HG02610 (cell line): ENCODE data around the gene ANKRD27.
"Not testable (repeated sequence)": the region's sequence is repeated elsewhere in the genome, so short reads cannot be mapped to it uniquely, and the experiment has no call there.

ENCODE experiments used
- ATAC-seq: cut with Tn5 transposase; IDR thresholded peaks from one replicate; pipeline ENCODE4 v1.9.1; 2021; ENCODE audit warnings: mild to moderate bottlenecking, moderate library complexity; ENCODE audit not compliant: unreplicated experiment

The ANKRD27 gene

DNA sequence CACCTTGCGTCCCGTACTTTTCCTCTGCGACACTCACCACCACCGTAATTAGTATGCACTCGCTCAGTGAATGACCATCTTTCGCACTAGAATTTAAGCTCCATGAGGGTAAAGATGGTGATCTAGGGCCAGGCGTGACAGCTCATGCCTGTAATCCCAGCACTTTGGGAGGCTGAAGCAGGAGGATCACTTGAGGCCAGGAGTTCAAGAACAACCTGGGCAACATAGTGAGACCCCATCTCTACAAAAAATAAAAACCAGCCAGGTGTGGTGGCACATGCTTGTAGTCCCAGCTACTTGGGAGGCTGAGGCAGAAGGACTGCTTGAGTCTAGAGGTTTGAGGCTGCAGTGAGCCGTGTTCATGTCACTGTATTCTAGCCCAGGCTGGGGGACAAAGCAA, 18.6 kb downstream of the ANKRD27 start:
- ATAC-seq = not testable (repeated sequence)

DNA sequence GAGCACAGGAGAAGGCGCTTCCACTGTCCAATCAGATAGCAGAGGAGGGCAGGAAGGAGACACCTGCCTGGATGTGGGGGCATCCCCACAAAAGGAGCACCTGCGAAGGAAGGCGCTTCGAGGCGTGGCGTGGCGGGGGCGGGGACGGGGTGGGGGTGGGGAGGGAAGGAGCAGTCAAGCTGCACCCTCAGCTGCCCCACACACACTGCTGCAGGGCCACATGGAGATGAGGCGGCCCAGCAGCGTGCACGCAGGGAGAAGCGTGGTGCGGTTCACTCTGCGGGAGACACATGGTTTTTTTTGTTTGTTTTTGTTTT, 21.4 kb downstream of the ANKRD27 start:
- no peak for ATAC-seq

DNA sequence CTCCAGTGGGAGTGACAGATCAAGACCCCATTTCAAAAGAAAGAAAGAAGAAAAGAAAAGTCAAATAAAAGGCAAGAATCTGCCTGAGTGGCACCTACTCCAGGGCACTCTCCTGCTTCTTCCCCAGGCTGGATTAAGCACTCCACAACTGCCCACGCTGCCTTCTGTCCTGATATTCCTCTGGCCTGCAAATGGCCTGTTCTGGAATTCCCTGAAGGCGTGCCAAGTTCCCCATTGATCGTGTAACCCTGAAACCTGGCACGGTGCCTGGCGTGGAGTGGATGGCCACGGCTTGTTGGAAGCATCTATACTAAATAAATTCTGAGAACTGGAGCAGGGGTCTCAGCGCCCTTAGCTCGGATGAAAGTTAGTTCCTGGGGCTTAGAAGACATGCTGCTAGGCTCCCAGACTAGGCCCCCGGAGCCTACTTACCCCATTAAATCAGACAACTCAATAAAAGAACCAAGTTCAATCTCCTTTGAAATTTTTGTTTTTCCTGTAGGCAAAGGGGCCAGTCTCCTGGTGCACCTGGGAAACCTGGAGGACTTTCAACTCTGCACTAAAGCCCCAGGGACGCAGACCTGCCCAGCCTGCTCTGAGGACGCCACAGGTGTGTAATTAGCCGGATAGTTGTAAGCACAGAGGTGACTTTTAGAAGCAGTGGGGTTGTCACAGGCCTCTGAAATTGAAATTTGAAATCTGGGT, 21.9 kb downstream of the ANKRD27 start:
- ATAC-seq = no peak

DNA sequence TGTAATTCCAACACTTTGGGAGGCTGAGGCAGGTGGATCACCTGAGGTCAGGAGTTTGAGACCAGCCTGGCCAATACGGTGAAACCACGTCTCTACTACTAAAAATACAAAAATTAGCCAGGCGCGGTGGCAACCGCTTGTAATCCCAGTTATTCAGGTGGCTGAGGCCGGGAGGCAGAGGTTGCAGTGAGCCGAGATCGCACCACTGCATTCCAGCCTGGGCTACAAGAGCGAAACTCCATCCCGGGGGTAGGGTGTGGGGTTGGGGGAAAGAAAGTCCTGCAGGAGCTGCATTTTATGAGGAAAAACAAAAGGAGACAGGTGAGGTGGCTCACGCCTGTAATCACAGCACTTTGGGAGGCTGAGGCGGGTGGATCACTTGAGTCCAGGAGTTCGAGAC, 22.6 kb downstream of the ANKRD27 start:
- not testable (repeated sequence) for ATAC-seq

DNA sequence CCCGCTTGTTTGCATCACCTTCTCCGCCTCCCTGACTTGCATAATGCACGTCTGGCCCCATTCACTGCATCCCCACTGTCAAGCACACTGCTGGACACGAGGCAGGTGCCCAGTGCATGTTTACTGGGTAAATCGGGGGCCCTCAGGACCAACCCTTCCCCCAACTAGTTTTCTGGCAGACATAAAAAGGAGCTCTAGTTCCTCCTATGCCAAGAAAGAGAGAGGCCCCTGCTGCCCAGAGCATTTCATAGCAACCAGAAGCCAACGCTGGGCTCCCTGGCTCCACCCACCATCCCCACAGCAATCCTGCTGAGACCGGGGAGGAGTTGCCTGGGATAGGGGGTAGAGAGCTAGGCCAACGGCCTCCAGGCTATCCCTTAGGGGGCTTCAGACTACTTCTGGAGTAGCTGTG, 23.2 kb downstream of the ANKRD27 start:
- no peak for ATAC-seq

DNA sequence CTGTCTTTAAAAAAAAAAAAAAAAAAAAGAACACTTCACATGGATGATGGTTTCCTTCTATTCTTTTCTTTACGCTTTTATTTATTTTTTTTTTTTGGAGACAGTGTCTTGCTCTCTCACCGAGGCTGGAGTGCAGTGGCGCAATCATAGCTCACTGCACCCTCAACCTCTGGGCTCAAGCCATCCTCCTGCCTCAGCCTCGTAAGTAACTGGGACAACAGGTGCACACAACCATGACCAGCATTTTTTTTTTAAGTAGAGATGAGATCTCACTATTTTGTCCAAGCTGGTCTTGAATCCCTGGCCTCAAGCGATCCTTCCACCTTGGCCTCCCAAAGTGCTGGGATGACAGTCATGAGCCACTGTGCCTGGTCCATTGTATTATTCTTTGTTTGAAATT, 24.3 kb downstream of the ANKRD27 start:
- no peak for ATAC-seq

DNA sequence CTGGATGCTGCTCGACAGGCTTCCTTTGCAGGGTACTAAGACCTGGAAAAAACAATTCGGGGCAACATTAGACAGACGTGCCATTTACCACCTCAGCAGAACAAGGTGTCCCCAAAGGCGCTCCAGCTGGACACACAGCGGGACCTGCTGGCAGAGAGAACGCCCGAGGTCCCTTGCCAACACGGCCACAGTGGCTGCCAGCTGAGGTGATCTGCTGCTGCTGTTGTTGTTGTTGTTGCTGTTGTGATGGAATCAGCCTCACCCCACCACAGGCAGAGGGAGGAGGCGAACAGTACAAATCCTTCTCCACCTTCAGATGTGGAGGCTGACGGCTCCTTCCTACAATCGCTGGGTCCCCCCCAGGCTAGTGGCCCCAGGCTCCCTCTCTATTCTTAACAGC, 25.2 kb downstream of the ANKRD27 start:
- ATAC-seq = no peak

DNA sequence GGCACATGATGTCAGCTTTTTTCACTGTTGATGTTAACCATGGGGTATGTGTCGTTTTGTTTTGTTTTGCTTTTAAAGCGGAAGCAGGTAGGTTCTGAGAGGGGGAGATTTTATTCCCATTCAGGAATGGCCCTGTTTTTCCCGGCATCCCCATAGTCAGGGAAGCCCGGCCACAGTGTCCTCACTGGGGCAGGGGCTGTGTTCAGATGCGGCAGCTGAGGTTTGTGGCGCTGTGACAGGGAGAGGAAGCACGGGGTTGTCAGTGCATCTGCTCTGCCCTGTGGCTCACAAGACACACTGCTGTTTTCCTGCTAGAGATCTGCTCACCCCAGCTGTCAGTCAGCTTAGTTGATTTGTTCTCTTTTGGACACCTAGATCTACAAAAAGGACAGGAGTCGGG, 27.6 kb downstream of the ANKRD27 start:
- ATAC-seq = no peak

DNA sequence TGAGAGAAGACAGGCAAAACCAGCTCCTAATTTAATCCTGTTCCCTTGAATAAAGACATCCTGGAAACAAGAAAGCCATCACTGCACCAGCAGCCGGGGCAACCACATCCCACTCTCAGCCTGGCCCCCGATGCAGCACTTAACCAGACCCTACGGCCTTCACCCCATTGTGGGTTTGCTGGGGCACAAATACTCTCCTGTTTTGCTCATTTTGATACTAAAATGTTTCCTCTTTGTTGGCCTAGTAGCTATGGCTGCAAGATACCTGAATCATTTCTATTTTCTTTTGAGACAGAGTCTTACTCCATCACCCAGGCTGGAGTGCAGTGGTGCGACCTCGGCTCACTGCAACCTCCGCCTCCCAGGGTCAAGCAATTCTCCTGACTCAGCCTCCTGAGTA, 28.4 kb downstream of the ANKRD27 start:
- ATAC-seq = no peak

DNA sequence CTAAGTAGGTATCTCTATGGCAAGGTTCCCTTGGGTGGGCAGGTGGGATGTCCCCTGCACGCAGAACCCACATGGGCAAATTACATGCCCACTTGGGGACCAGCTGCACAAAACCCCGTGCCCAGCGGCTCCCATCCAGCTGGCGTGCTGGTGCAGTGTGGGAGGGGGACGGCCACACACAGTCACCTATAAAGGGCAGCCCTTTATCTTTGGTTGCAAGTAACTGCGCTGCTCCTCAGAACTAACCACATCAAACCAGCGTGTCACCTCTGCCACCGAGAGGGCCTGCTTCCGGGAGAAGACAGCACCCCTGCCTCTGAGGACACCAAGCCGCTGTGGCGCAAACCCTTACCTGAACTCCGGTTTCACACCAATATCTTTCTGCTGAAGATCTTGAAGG, 32.2 kb downstream of the ANKRD27 start:
- ATAC-seq = no peak

DNA sequence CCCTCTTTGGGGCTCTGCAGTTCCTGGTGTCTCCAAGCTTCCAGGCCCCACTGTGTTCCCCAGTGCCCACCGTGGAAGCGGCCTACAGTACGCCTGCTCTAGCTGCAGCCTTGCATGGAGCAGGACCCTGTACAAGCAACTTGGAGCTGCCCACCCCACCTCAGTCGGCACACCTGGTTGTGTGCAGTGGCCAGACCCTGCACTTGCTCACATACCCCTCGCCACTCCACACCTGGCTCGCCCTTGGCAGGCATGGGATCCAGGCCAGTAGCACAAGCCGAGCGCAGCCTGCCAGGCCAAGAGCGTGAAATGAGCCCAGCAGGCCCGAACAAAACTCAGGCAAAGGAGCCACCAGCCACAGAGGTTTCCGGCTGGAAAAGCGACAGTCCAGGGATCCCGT, 36.4 kb downstream of the ANKRD27 start:
- ATAC-seq = no peak

DNA sequence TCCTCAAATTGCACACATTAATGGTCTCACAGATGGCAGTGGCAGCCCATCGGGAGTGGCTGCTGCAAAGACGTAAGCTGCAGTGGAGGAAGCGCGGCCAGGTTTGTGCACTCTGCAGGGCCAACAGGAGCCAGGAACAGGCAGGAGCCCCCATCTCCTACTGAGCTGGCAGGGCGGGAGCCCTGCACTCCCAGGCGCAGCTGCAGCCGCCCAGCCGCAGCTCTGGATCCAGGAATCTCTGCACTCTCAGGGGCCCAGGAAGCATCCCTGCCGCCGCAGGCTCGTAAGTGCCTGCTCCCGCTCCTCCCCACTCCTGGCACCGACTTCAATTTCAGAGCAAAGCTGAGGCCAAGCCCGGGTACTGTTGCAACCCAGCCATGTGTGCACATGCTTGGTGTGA, 37.5 kb downstream of the ANKRD27 start:
- ATAC-seq = no peak

DNA sequence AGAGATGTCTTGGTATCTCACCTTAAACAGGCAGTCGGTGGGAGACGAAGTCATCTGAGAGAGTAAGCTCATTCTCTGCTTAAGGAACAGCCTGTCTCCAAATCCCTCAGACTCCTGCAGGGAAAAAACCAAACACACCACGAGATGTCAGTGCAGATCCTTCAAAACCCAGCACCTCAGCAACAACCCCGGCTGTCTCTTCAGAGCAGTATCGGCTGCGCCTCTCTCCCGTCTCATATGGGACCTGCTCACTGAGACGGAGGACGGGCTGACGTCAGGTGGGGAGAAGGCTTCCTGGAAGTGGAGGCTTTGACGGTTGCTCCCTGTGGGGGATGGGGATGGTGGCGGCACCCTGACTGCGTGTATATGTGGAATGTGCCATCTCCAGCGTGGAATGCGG, 43.6 kb downstream of the ANKRD27 start:
- ATAC-seq = no peak

DNA sequence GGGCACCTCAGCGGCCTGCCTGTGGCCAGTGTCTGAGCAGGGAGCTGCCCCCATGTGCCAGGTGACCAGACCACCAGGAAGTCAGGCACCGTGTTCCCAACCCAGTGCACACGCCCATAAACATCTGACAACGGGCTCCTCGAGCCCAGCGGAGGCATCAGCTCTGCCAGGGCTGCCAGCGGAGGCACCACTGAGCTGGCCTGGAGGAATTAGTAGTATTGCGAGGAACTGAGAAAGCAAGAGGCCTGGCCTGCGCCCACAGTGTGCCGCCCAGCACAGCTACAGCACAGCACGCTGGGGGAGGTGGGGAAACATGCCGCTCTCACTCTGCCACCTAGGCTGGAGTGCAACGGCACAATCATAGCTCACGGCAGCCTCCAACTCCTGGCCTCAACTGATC, 44.6 kb downstream of the ANKRD27 start:
- ATAC-seq = no peak

DNA sequence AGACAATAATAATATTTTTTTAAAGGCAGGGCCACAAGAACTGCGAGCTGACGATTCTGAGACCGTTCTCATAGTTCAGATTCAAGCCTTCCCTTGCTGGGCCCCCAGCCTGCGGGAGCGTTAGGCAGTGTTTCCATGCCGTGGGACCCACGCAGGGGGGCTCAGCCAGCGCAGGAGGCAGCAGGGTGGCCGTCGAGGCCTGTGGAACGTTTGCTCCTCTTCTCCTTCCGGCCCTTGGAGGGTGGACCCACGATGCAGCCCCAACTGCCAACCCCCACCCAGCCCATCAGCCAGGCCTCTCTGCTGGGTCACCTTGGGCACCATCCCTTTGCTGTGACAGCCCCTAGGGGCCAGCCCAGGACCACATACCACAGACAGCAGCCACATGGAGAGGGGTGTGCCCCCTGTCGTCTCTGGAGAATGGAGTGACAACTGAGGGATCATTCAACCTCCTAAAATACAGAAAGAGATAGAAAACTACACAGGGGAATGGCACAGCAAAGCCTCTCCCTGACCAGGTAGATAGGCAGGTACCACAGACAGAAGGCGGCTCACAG, 47.2 kb downstream of the ANKRD27 start:
- ATAC-seq = no peak

DNA sequence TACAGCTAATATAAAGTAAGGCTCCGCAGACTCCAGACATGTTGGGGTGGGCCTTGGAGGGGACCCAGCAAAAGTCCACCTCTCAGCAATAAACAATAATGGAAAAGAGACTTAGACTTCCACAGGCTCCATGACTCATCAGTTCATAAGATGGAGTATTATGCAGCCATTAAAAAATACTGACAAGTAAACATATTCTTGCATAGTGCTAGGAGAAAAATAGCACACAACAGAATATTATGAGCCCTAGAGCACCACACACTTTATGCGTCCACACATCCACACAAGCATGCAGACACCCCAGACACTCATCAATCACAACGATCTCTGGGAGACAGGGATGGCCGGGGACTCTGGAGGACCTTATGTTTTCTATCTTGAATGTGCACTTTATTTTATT, 48.0 kb downstream of the ANKRD27 start:
- ATAC-seq = no peak

DNA sequence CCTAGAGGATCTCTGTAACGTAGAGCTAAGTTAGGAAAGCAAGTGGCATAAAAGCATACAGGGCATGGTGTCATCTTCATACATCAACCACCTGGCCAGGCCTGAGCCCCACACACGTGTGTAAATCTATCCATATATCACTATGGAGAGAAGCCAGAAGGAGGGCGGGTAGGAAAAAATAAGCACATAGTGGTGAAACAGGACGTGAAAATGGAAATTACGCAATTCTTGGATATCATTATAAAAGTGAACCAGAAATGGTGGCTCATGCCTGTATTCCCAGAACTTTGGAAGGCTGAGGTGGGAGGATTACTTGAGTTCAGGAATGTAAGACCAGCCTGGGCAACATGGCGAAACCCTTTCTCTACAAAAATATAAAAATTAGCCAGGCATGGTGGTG, 50.6 kb downstream of the ANKRD27 start:
- ATAC-seq = no peak

DNA sequence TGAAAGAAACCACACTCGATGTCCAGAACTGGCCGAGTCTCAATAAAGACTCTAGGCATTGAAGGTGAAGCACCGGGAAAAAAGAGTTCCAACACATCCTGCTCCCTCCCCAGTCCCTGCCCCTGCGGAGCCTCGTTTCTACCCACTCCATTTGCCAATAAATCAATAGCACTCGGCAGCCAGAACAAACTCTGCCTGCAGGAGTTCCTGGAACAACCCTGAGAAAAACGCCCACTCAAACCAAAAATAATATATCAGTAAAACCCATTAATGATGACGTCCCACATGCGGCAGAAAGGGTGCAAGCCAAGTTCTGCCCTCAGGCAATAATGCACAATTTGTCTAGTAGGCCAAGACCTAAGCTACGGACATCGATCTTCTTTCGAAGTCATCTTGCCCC, 53.0 kb downstream of the ANKRD27 start:
- ATAC-seq = no peak

DNA sequence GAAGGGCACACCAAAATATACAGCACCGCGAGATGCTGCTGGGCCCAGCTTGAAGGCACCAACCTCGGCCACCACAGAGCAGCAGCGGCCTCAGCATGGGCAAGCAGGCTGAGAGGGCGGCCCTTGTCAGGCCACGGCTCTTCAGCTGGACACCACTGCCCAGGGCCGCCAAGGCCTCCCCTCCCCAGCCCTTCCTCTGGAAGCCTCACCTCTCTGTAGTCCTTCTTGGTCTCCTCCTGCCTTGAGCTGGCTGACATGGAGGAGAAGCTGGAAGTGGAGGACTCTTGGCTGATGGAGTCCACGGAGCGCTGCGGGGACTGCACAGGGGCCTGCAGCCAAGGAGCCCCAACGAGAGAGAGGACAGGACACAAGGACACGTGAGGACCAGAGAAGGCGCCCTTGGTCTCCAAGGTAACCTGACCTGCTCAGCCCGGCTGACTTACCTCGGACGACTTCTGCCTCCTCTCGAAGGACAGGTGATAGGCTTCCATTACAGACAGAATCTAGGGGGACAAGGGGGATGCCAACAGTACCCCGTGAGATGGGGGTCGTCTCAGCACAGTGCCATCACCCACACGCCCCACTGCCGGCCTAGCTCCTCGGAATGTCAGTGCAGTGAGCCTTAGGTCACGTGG, 55.8 kb downstream of the ANKRD27 start:
- ATAC-seq = no peak

DNA sequence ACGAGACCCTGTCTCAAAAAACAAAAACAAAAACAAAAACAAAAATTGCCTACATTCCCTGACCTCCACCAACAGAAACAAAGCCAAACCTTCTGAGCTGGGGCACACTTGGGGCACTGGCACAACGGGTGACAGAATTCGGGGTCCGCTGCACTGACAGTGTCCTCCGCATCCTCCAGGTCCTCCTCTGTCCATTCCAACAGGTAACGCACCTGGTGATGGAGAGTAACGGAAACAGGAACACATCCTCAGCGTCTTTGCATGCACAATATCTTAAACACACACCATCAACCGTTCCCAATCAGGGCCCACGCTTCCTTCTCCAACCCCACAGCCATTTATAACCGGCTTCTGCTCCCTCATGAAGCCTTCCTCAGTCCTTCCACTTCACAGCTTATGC, 59.4 kb downstream of the ANKRD27 start:
- ATAC-seq = no peak

DNA sequence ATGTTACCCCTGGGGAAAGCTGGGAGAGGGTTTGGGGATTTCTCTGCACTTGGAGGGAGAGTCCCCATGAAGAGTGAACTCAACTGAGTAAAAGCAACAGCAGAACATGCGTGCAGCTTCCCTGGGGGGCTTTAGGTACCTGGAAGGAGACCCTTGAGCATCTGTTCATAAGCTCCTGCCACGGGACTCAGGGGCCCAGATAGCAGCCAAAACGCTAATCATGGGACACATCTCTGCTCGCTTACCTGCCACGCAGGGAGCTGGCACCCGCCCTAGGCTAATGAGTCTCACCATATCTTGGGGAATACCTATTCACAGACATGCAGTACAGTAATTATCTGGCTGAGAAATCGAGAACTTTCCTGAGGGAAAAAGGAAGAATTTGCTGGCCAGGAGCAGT, 60.1 kb downstream of the ANKRD27 start:
- no peak for ATAC-seq

DNA sequence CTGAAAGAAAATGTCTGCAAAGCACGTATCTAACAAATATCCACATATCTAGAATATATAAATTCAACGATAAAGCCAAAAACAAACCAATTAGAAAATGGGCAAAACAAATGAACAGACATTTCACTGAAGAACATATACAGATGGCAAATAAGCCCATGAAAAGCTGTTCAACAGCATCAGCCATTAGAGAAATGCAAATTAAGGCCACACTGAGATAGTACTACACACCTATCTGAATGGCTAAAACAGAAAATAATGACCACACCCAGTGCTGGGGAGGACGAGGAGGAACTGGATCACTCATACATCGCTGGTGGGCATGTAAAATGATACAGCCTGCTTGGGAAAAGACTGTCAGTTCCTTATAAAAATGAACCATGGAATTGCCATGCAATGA, 62.0 kb downstream of the ANKRD27 start:
- no peak for ATAC-seq

DNA sequence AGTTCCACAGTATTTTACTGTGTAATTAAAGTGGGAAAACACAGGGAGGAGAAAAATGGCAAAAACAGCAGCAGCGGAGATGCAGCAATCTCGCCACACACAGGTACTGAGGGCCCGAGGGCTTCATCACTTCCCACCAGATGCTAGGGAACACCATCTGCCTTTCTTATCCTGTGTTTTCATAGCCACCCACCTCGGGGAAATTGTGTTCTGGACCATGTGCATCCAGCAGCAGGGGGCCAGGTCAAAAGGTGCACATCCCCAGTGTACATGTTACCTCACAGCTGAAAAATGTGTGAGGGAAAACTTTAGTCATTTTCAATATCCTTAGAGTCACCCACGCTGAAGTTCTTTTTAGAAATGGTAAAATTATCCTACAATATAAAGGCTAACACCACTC, 63.8 kb downstream of the ANKRD27 start:
- no peak for ATAC-seq
